ENCODE measurements around the gene KIAA1210. TPM values are rescaled to one million over a fixed set of nuclear protein-coding genes. Genes with fewer than 3 reads are reported as not detected.

The KIAA1210 gene
- total RNA-seq, 1 experiment from 2014 or later = not detected

GRCh38 chrX:119042996-119043395, 84.6 kb downstream of the KIAA1210 start:
- no TSS peak for BruUV-seq (replicated peaks)
- H3K27me3 ChIP-seq (ENCODE audit: insufficient read depth, low read length) = no peaks in the 10 kb centered on the region
- H3K27ac ChIP-seq (ENCODE audit: low read depth, low read length) = no peak overlapping the region
- peaks cover 11 to 17% of the 10 kb centered on the region in 2 experiments; a peak in 3 of 4 replicates for H3K4me1 ChIP-seq (ENCODE audit: control insufficient read depth in 1 of 2, insufficient read depth in 2 of 2, low read length in 2 of 2)
- POLR2A ChIA-PET = no interaction called here
- H2AFZ ChIP-seq (ENCODE audit: low read depth, low read length, poor library complexity, severe bottlenecking) = no peak overlapping the region
- H3K36me3 ChIP-seq (ENCODE audit: control insufficient read depth in 1 of 2, insufficient read depth in 2 of 2, low read length in 2 of 2) = no peaks in the 10 kb centered on the region
- no peak overlapping the region for H3K4me3 ChIP-seq (replicated peaks in 1 of 2; ENCODE audit: low read depth in 1 of 2, low read length in 2 of 2)
- no peaks in the 10 kb centered on the region for H3K79me2 ChIP-seq (ENCODE audit: insufficient read depth, low read length)
- CTCF ChIA-PET = no interaction called here
- no peaks in the 10 kb centered on the region for H3K9me2 ChIP-seq (ENCODE audit: insufficient read depth)
- intact Hi-C loops (cut with micrococcal nuclease) = no loop called here
- no peaks in the 10 kb centered on the region for H4K20me1 ChIP-seq (ENCODE audit: insufficient read depth)
- H3K9ac ChIP-seq (ENCODE audit: low read length) = no peak overlapping the region
- no peak overlapping the region for H3K4me2 ChIP-seq (ENCODE audit: low read length)
- TF ChIP-seq EZH2 (IDR thresholded peaks at IDR 0.05) (no peak), POLR2AphosphoS5 (IDR thresholded peaks at IDR 0.05; ENCODE audit: low read depth, low read length) (no peak), JUND (IDR thresholded peaks at IDR 0.05) (no peak), CBX3 (IDR thresholded peaks at IDR 0.05; ENCODE audit: low read depth) (no peak), ZNF274 (IDR thresholded peaks at IDR 0.05; ENCODE audit: low read depth, low read length) (no peak), MAX (IDR thresholded peaks at IDR 0.05) (no peak), YY1 (IDR thresholded peaks at IDR 0.05; ENCODE audit: extremely low read depth, insufficient replicate concordance, low read depth, low read length) (no peak), SP1 (IDR thresholded peaks at IDR 0.05; ENCODE audit: low read depth) (no peak), RAD21 (IDR thresholded peaks at IDR 0.05; ENCODE audit: low read depth) (no peak), EZH2phosphoT487 (IDR thresholded peaks at IDR 0.05; ENCODE audit: borderline replicate concordance) (no peak), CEBPB (IDR thresholded peaks at IDR 0.05; ENCODE audit: low read depth) (no peak), SIN3A (IDR thresholded peaks at IDR 0.05; ENCODE audit: low read depth) (no peak), CTCF (IDR thresholded peaks at IDR 0.05 in 2 of 3, conservative IDR thresholded peaks at IDR 0.05 in 1 of 3; ENCODE audit: borderline replicate concordance in 1 of 3, insufficient read depth in 1 of 3, low read depth in 2 of 3, low read length in 2 of 3) (no peak), SRF (IDR thresholded peaks at IDR 0.05; ENCODE audit: low read depth) (no peak)
- TF ChIP-seq, protein P1, sequence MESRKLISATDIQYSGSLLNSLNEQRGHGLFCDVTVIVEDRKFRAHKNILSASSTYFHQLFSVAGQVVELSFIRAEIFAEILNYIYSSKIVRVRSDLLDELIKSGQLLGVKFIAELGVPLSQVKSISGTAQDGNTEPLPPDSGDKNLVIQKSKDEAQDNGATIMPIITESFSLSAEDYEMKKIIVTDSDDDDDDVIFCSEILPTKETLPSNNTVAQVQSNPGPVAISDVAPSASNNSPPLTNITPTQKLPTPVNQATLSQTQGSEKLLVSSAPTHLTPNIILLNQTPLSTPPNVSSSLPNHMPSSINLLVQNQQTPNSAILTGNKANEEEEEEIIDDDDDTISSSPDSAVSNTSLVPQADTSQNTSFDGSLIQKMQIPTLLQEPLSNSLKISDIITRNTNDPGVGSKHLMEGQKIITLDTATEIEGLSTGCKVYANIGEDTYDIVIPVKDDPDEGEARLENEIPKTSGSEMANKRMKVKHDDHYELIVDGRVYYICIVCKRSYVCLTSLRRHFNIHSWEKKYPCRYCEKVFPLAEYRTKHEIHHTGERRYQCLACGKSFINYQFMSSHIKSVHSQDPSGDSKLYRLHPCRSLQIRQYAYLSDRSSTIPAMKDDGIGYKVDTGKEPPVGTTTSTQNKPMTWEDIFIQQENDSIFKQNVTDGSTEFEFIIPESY (IDR thresholded peaks at IDR 0.05; ENCODE audit: extremely low read depth, insufficient replicate concordance, low read length) = no peak
- H3K9me3 ChIP-seq (ENCODE audit: control insufficient read depth in 1 of 2, insufficient read depth in 1 of 2, low read depth in 1 of 2, low read length in 2 of 2) = no peaks in the 10 kb centered on the region
- DNase-seq (ENCODE audit: low read depth, low spot score) = no peak
- RAD21 ChIA-PET (ENCODE audit: low non-redundant PET in 1 of 2, low total read pairs in 2 of 2, uncharacterized antibody in 2 of 2, unreplicated experiment in 2 of 2) = no interaction called here
- no peak for ATAC-seq
